ENCODE data around the gene PSMD11. TPM values are rescaled to one million over a fixed set of nuclear protein-coding genes. Genes with fewer than 3 reads are reported as not detected.

The PSMD11 gene
- total RNA-seq, 1 donor from 2014 or later, result 156 TPM

DNA sequence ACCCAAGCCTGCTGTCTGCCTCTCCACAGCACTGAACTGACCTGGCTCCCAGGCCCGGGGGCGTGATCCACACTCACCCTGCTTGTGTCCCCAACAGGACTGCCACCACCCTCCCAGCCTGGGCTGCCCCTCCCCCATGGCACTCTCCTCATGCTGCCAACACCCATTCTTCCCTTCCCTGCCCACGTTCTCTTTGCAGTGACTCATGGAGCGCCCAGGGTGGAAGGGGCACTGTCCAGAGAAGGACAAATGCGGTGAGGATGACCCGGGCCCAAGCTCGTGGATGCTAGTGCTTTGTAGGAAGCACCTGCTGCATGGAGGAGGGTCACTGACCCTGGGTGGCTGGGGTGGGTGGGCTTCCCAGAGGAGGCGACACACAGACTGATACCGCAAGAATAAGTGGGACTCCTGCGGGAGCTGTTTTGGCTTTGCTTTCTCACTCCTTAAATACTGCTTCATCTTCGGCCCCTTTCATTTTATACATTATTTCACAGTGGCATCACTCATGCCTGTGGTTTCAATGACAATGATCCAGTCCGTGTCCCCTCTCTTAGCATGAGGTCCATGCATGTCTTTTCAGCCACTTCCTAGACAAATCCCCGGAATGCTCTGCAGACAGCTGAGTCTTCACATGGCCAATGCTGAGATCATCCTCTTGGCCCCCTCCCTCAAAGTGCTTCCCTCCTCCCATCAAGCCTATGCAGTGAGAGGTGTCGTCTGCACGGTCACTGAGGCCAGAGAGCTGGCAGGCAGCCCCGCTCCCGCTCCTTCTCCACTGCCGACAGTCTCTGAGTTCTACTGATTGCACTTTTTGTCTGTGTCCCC, 60.1 kb downstream of the PSMD11 start:
- H3K4me3 Mint-ChIP-seq, result no peak overlapping the region
- H3K9me3 Mint-ChIP-seq, result no peaks in the 10 kb centered on the region
- TF ChIP-seq, protein P1, sequence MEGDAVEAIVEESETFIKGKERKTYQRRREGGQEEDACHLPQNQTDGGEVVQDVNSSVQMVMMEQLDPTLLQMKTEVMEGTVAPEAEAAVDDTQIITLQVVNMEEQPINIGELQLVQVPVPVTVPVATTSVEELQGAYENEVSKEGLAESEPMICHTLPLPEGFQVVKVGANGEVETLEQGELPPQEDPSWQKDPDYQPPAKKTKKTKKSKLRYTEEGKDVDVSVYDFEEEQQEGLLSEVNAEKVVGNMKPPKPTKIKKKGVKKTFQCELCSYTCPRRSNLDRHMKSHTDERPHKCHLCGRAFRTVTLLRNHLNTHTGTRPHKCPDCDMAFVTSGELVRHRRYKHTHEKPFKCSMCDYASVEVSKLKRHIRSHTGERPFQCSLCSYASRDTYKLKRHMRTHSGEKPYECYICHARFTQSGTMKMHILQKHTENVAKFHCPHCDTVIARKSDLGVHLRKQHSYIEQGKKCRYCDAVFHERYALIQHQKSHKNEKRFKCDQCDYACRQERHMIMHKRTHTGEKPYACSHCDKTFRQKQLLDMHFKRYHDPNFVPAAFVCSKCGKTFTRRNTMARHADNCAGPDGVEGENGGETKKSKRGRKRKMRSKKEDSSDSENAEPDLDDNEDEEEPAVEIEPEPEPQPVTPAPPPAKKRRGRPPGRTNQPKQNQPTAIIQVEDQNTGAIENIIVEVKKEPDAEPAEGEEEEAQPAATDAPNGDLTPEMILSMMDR (conservative IDR thresholded peaks at IDR 0.05), result no peak
- no peaks in the 10 kb centered on the region for H3K36me3 Mint-ChIP-seq (ENCODE audit: low read depth)
- H3K4me1 Mint-ChIP-seq, result peaks cover 57% of the 10 kb centered on the region
- DNase-seq (ENCODE audit: low read depth, low spot score), result no peak
- no peak overlapping the region for H3K27ac Mint-ChIP-seq (ENCODE audit: unreplicated experiment)
- H3K27me3 Mint-ChIP-seq (ENCODE audit: low read depth), result no peaks in the 10 kb centered on the region

- no peak overlapping the region for H3K27ac Mint-ChIP-seq (ENCODE audit: unreplicated experiment)
- TF ChIP-seq, protein P1 (conservative IDR thresholded peaks at IDR 0.05), result no peak
- DNase-seq (ENCODE audit: low read depth, low spot score), result no peak
- no peaks in the 10 kb centered on the region for H3K27me3 Mint-ChIP-seq (ENCODE audit: low read depth)
- peaks cover 63% of the 10 kb centered on the region for H3K4me1 Mint-ChIP-seq
- H3K9me3 Mint-ChIP-seq, result no peaks in the 10 kb centered on the region
- H3K36me3 Mint-ChIP-seq (ENCODE audit: low read depth), result no peaks in the 10 kb centered on the region
- H3K4me3 Mint-ChIP-seq, result no peak overlapping the region
Measured at GRCh38 chr17:32508926-32509325, 64.6 kb downstream of the PSMD11 start.

DNA sequence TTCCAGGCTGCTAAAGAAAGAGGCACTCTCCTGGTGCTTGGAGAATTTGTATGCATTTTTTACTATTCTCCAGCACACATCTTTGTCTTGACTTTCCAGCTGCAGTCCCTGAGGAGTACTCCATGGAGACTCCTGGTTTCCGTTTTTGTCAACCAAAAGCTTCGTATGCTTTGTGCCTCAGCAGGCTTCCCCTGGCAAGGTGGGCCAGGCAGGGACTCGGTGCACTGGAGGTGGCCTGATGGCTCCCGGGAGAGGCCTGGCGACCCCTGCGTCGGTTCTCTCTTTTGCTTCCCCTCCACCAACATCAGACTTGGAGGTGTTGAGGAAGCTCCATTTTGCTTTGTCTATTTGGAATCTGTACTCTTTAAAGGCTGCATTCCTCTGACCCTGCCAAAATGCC, 66.2 kb downstream of the PSMD11 start:
- TF ChIP-seq, protein P1 (conservative IDR thresholded peaks at IDR 0.05), result no peak
- H3K9me3 Mint-ChIP-seq, result no peaks in the 10 kb centered on the region
- H3K4me3 Mint-ChIP-seq, result no peak overlapping the region
- no peak for DNase-seq (ENCODE audit: low read depth, low spot score)
- peaks cover 59% of the 10 kb centered on the region for H3K4me1 Mint-ChIP-seq
- H3K27ac Mint-ChIP-seq (ENCODE audit: unreplicated experiment), result no peak overlapping the region
- no peaks in the 10 kb centered on the region for H3K27me3 Mint-ChIP-seq (ENCODE audit: low read depth)
- no peaks in the 10 kb centered on the region for H3K36me3 Mint-ChIP-seq (ENCODE audit: low read depth)

GRCh38 chr17:32512328-32512727, 68.0 kb downstream of the PSMD11 start:
- Mint-ChIP-seq H3K27me3 (ENCODE audit: low read depth) (no peaks in the 10 kb centered on the region), H3K36me3 (ENCODE audit: low read depth) (no peaks in the 10 kb centered on the region), H3K27ac (ENCODE audit: unreplicated experiment) (no peak overlapping the region), H3K4me3 (no peak overlapping the region), H3K9me3 (no peaks in the 10 kb centered on the region), H3K4me1 (peaks cover 64% of the 10 kb centered on the region)
- DNase-seq (ENCODE audit: low read depth, low spot score), result no peak
- TF ChIP-seq, protein P1 (conservative IDR thresholded peaks at IDR 0.05), result no peak

DNA sequence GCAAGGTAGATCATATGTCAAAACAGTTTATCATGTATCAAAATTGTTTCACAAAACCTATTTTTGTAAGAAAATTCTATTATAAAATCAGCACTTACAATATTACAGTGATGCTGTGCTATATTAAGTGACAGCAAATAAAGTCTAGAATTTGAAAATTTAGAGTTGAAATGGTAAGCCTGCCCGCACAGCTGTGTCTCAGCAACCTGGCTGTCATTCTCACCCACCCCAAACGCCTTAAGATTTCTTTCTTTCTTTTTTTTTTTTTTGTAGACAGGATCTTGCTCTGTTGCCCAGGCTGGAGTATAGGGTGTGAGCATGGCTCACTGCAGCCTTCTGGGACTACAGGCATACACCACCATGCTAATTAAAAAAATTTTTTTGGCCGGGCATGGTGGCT, 69.3 kb downstream of the PSMD11 start:
- TF ChIP-seq, protein P1 (conservative IDR thresholded peaks at IDR 0.05), result no peak
- H3K4me3 Mint-ChIP-seq, result no peak overlapping the region
- no peak for DNase-seq (ENCODE audit: low read depth, low spot score)
- peaks cover 71% of the 10 kb centered on the region for H3K4me1 Mint-ChIP-seq
- no peak overlapping the region for H3K27ac Mint-ChIP-seq (ENCODE audit: unreplicated experiment)
- no peaks in the 10 kb centered on the region for H3K9me3 Mint-ChIP-seq
- no peaks in the 10 kb centered on the region for H3K36me3 Mint-ChIP-seq (ENCODE audit: low read depth)
- no peaks in the 10 kb centered on the region for H3K27me3 Mint-ChIP-seq (ENCODE audit: low read depth)
